LHCN-M2 (cell line): ENCODE measurements around the gene ELOVL5. TPM values are rescaled to one million over a fixed set of nuclear protein-coding genes. Genes with fewer than 3 reads are reported as not detected.
"Not testable (repeated sequence)": the region's sequence is repeated elsewhere in the genome, so short reads cannot be mapped to it uniquely, and the experiment has no call there.

Experiments used
- DNase-seq: peaks from one replicate; pipeline ENCODE4 v3.0.0-alpha.2; 2012; ENCODE audit warnings: low read depth
- polyA plus RNA-seq: library from polyadenylated mRNA; unstranded; fragments of >200 nt; gene quantifications from one replicate; pipeline ENCODE4 v1.2.1, GENCODE V29; 2012; ENCODE audit warnings: missing spikeins
- total RNA-seq: library from RNA; depleted of rRNA; stranded (reverse); fragments of >200 nt; gene quantifications from 2 replicates; pipeline ENCODE4 v1.2.3, GENCODE V29; 2014; rRNA removed

ELOVL5 gene, protein sequence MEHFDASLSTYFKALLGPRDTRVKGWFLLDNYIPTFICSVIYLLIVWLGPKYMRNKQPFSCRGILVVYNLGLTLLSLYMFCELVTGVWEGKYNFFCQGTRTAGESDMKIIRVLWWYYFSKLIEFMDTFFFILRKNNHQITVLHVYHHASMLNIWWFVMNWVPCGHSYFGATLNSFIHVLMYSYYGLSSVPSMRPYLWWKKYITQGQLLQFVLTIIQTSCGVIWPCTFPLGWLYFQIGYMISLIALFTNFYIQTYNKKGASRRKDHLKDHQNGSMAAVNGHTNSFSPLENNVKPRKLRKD
- 37.3 and 51.1 TPM in 2 replicates for total RNA-seq
- polyA plus RNA-seq, result 34.2 TPM

DNA sequence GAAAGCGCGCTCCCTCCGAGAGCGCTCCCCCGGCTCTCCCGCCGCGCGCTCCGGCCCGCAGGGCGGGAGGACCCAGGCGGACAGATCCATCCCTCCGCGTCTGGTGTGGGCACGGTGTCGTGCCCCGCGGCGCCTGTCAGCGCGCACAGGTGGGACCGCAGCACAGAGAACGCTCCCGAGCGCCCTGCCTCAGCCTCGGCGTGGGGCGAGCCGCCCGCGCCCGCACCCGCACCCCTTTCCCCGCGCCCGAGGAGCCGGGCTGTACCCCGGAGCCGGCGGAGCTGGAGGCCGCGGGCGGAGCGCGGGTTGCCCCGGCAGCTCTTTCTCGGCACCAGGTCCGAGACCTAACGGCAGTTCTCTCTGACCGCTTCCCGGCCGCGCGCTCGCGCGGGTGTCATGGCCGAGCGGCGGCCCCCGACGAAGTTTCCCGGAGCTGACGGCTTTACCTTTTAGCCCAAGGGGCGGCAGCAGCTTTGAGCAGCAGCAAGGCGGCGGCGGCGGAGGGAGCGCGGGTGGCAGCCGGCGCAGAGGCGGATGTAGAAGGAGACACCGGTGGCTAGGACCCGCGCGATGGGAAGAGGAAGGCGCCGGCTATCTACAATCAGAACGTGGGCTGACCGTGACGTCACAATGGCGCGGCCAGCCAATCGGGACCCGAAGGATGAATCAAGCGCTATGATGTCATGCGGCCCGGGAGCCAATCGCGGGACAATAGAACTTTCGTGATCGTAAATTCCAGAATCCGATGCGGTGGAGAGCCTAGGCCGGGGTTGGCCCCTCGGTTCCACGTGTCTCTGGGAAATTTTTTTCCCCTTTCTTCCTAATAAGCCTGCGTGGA is at the start of gene ELOVL5:
Gene ELOVL5 (minus strand): TSS at position 580 of the 838 bp plus-strand sequence. CDS start 53,251 bp downstream, outside the sequence.
- DNase-seq, result peak; percentile 98

DNA sequence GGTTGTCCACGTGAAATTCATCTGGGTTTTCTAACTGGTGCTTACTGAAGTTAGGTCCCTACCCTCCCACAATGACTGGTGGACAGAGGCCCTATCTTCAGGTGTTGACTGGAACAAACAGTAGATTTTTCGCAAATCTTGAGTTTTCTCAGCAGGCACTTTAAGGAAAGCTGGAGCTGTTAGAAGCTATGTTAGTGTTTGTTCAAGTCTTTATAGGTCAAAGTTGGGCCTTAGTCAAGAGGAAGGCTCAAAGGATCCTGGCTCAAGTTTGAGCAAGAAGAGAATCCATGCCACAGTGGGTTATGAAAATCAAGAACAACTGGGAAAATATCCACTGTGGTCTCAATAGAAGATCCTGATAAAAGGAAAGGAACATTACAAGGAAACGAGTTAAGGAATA is 48.5 kb upstream of the ELOVL5 start:
- DNase-seq, result no peak

DNA sequence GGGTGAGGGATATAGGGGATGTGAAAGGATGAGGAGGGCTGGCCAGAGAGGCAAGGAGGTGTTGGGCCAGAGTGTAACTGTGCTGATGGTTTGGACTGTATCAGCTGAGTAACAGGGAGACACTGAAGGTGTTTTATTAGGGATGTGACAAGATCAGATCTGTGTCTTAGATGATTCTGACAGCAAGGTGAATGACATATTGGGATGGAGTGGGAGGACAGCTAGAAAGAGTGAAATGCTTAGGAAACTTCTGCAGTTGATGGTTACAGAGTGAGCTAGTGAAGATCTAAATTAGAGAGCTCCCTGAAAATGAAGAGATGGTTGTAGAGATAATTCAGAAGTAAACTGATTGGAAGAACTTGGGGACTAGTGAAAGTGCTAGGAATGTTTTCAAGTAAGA is 47.2 kb upstream of the ELOVL5 start:
- no peak for DNase-seq

DNA sequence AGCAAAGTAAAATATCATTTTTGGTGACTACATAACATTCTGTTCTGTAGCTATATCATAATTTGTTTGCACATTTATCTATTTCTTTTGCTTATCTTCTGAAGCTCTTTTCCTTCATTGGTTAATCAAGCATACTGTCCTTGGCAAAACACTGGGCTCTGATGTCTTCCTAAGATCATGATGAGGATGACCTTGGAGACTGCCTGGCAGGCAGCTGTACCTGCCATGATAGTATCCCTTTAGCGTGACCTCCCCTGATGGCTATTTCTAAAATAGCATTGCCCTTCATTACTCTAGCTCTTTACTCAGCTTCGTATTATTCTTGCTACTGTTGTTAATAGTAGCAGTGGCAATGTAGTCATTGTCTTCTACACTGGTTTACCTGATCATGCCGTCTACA is 46.0 kb upstream of the ELOVL5 start:
- no peak for DNase-seq

DNA sequence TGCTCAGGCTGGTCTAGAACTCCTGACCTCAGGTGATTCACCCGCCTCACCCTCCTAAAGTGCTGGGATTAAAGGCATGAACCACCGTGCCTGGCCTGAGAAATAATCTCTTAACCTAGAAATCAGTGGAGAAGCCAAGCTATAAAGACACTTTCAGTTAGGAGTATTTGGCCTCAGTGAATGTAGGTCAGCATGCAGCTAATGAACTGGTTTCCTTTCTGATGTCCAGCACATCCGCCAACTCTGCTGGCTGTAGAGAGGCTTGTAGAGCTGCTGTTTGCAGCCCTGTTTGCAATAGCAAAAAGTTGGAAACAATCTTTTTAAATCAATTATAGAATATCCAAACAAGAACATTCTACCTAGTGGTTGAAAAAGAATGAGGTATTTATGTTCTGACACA is 42.4 kb upstream of the ELOVL5 start:
- DNase-seq, result no peak

DNA sequence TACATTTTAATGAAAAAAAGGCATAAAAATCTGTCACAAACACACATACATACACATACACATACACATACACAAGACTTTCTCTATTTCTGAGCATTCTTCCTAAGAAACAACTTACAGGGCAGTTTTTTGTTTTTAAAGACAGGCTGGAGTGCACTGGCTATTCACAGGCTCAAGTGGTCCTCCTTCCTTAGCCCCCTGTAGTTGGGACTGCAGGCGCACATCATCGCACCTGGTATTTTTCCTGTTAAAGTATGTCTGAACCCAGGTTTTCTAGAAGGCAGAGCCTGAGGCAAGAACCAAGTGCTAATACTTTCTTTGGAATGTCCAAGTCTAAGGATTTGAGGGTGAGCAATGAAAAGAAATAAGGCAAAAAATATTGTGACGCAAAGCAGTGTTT is 41.3 kb upstream of the ELOVL5 start:
- DNase-seq, result no peak

DNA sequence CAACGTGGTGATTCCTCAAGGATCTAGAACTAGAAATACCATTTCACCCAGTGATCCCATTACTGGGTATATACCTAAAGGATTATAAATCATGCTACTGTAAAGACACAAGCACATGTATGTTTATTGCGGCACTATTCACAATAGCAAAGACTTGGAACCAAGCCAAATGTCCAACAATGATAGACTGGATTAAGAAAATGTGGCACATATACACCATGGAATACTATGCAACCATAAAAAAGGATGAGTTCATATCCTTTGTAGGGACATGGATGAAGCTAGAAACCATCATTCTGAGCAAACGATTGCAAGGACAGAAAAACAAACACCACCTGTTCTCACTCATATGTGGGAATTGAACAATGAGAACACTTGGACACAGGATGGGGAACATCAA is 39.9 kb upstream of the ELOVL5 start:
- not testable (repeated sequence) for DNase-seq

DNA sequence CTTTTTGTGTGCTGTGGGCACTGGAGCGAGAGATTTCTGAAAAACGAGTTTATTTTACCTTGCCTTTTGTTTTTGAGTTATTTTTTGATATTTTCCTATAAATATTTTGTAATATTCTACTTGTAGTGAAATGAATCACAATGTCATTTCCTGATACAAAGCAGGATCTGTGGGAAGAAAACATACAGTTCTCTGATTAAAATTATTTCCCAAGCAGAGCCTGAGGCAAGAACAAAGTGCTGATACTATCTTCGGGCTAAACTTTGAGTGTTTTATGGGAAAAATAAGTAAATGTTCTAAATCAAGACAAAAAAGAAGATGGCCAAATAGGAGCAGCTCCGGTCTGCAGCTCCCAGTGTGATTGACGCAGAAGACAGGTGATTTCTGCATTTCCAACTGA is 33.7 kb upstream of the ELOVL5 start:
- DNase-seq, result no peak

DNA sequence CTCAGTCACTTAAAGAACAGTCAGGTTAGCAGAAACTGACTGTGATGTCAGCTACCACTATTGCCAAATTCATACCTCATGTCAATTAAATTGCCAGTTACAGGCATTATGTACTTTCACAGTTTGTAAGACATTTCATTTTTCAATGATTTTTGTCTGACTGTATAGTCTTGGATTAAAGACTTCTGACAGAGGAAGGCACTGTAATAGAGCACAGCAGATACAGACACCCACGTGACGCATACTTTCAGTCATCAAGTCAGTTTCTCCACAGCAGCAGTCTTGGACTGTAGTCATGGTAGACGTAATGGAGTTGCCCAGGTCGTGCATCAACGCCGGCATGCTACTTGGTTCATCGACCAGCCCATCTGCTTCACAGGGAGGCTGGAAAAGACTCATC is 29.5 kb upstream of the ELOVL5 start:
- DNase-seq, result no peak

DNA sequence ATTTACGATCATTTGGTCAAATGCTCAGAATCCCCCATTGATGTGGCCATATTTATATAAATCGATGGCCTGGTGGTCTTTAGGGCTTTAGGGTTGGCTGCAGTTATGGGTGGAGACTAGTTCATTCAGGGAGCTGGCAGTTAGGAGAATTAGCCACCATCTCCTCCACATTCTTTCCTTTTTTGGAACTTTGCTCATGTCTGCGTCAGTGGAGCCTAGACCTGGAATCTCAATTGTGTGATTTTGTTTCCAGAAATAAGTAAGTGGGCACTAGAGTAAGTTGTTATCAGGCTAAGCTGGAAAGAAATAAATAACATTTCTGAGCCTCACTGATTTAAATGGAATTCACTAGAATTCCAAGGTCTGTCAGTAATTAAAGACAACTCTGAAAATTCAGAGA is 29.0 kb upstream of the ELOVL5 start:
- no peak for DNase-seq

DNA sequence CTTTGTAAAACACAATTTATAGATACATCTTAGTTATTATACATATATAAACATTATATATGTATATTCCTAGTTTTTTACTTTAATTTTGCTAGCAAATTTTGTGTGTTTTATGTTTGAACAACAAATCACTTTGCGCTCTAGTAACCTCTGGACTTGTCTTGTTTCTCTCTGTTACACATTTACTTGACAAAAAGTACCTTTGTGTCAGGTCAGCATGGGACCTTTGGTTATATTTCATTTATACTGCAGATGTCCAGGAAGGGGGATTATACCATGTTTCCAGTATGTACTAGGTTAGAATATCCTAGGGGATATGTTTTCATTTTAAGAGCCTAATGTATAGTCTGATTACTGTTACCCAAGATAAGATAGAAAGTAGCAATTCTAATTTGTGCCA is 28.5 kb upstream of the ELOVL5 start:
- no peak for DNase-seq

DNA sequence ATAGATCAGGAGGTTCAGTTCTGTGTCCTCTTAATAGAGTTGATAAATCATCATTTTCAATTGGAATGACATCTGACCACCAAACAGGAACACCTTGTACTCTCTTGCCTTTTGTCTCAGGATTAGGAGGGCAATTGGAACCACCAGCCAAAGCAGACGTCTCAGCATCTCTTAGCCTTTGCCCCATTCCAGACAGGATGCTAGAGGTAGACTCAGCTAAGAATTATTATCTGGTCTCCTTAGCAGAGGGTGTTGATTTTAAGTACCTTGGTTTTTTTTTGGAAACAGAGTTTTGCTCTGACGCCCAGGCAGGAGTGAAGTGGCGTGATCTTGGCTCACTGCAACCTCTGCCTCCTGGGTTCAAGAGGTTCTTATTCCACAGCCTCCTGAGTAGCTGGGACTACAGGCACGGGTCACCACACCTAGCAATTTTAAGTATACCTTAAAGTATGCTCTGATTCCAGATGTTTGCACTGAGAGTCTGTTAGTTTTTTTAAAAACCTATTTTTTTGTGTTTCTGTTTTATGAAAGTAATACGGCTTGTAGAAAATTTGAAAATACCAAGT is 28.0 kb upstream of the ELOVL5 start:
- DNase-seq, result no peak

DNA sequence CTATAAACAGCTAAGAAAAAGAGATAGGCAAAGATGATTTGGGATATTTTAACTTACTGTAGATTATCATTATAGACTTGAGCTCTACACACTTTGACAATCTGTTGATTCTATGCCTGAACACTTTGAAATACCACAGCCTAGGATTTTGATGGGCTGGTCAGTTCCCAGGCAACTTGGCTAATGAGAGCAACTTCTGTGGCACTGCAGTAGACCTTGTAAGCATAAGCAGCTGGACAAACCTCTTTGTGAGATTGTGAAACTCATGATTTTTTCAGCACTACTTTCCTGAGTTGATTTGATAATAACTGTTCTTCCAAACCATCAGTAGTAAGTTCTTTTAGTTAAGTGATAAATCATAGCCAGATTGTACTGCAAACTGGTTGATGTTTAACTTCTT is 27.1 kb upstream of the ELOVL5 start:
- DNase-seq, result peak; percentile 17

DNA sequence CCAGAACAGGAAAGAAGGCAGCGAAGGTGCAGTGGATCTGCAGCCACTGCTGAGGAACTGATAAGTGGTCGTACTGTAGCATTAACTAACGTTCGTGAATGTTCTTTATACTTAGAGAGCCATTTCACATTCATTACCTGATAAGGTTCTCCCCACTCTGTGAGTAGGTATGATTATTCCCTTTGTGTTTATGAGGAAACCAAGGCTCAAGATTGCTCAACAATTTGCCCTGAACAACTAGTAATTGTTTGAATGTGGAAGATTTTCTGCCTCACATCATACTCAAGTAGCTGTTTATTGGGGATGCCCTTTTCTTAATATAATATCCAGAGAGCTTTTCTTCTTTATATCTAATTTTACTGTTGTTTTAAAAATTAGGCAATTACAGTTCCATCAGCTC is 24.9 kb upstream of the ELOVL5 start:
- DNase-seq, result no peak

DNA sequence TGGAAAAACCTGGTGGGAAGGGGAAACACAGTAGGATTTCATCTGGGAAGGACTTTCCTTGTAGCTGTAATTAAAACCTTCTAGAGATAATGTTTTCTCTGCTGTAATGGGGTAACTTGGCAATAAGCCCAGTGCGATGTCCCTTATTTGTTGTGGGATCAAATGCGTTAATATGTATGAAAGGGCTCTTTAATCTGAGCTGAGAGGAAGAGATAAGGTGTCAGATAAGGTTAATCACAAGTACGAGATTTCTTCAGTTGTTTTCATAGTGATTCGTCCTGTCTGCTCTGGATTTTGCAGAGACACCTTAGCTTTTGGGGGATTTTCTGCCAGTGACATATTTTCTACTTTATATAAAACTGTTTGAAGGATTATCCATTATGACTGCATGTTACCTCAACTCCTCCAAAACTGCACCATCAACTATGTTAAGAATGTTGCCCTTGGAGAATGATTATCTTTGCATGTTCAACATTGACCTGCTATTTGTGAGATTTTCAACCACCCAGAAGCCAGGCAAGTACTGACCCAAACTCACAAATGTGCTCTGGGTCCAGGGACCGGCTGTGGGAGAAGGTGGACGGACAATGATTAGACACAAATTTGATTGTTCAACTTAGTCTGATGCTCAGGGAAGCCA is 21.2 kb upstream of the ELOVL5 start:
- no peak for DNase-seq

DNA sequence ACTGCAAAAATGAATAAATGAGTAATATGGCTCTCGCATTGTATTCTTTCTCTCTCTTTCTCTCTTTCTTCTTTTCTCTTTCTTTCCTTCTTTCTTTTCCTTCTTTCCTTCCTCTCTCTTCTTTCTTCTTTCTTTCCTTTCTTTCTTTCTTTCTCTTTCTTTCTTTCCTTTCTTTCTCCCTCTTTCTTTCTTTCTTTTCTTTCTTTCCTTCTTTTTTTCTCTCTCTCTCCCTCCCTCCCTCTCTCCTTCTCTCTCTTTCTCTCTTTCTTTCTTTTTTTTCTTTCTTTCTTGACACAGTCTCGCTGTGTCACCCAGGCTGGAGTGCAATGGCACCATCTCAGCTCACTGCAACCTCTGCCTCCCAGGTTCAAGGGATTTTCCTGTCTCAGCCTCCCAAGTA is 20.3 kb upstream of the ELOVL5 start:
- no peak for DNase-seq

DNA sequence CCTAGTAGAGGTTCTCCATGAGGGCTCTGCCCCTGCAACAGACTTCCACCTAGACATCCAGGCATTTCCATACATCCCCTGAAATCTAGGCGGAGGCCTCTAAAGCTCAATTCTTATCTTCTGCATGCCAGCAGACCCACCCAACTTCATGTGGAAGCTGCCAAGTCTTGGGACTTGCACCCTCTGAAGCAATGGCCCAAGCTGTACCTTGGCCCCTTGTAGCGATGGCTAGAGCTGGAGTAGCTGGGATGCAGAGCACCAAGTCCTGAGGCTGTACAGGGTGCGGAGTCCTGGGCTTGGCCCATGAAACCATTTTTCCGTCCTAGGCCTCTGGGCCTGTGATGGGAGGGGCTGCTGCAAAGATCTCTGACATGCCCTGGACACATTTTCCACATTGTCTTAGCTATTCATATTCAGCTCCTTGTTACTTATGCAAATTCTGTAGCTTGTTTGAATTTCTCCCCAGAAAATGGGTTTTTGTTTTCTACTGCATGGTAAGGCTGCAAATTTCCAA is 17.4 kb upstream of the ELOVL5 start:
- DNase-seq, result no peak

DNA sequence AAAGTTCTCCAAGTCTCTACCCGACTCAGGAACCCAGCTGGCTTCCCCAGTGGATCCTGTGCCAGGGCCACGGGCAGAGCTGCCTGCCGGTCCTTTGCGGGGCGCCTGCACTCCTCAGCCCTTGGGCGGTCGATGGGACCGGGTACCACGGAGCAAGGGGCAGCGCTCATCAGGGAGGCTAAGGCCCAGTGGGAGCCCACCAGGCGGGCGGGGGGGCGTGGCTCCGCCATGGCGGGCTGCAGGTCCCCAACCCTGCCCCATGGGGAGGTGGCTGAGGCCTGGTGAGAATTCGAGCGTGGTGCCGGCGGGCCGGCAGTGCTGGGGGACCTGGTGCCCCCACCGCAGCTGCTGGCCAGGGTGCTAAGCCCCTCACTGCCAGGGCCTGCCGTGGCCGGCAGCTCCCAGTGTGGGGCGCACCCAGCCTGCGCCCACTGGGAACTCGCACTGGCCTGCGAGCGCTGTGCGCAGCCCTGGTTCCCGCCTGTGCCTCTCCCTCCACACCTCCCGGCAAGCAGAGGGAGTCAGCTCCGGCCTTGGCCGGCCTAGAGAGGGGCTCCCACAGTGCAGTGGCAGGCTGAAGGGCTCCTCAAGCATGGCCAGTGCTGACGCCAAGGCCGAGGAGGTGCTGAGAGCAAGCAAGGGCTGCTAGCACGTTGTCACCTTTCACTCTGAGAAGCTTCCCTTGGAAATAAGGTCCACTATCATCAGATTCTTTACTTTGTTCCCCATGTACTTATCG is 14.8 kb upstream of the ELOVL5 start:
- DNase-seq, result no peak

DNA sequence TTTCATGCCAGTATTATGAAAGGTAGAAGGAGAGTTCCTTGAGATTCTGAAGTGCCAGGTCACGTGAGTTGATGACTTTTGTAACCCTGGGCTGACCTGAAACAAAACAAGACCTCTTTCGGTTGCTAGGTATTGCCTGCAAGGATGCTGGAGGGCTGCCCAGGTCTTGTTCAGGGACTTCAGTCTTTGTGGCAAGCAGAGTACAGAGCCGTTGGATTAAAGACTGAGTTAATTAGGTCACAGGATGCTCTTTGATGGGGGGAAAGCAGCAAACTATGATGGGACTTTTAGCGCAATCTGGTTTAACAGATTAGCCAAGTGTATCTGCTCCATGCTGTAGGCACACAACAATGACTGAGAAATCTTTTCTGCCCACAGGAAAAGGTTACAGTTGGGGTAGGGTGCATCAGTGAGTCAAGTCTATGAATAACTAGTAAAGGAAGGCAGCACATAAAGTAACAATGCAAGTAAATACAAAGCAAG is 12.8 kb upstream of the ELOVL5 start:
- no peak for DNase-seq

DNA sequence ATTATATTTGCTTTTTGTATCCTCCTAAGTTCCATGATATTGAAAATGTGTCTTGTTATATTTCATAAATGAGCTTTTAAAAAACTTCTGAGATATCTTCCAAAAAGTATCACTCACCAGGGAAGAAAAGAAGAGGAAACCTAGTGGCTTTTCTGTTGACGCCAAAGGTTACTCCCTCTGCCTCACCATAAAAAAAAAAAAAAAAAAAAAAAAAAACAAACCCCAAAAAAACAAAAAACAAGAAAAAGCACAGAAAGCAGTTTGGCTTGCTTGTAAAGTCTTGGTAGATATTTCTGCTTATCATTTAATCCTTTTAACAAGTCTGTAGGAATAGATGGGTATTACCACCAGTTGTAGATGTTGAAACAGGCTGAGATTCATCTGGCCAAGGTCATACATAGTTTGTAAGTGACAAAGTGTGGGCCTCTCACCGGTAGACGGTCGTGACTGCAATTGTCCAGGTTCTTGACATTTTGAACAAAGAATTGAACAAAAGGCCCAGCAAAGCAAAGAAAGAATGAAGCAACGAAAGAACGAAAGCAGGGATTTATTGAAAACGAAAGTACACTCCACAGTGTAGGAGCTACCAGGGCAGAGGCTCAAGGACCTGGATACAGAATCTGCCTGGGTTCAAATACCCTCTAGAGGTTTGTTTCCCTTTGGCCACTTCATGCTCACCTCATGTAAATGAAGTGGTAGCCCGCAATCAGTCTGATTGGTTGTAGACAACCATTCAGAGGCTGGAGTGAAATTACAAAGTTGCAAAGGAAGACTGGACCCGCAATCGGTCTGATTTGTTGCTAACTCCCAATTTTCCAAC is 11.6 kb upstream of the ELOVL5 start:
- DNase-seq, result peak; percentile 33

DNA sequence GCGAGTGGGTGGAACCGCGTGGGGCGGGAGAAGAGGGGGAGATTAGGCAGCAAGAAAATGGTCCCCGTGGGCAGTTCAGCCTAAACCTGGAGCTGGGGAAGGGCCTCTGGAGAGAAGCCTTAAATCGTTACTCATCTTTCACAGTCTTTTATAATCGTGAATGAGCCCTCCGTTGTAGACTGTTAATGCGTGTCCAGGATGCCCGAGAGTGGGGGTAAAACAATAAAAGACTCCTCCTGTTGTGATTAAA is 11.0 kb upstream of the ELOVL5 start:
- DNase-seq, result no peak
